Amniotic epithelial cell (primary cell): ENCODE data around the gene DOC2B.
"Not testable (repeated sequence)": the region's sequence is repeated elsewhere in the genome, so short reads cannot be mapped to it uniquely, and the experiment has no call there.

Source experiments
- DNase-seq: peaks from one replicate; pipeline ENCODE4 v3.0.0-alpha.2; 2010; ENCODE audit warnings: low read depth

The DOC2B gene

GRCh38 chr17:189444-189843, 8.0 kb upstream of the DOC2B start:
- DNase-seq = no peak

GRCh38 chr17:187130-187529, 5.7 kb upstream of the DOC2B start:
- no peak for DNase-seq

- DNase-seq = no peak
Measured at GRCh38 chr17:185445-186138, 4.1 kb upstream of the DOC2B start.

GRCh38 chr17:183021-183420, 1.6 kb upstream of the DOC2B start:
- no peak for DNase-seq

GRCh38 chr17:182050-182751, 751 bp upstream of the DOC2B start:
- DNase-seq = peak; percentile 22

GRCh38 chr17:180381-181244, 837 bp downstream of the DOC2B start:
- DNase-seq = no peak

GRCh38 chr17:179781-180380, 1.6 kb downstream of the DOC2B start:
- no peak for DNase-seq

- DNase-seq = no peak
Measured at GRCh38 chr17:179066-179432, 2.4 kb downstream of the DOC2B start.

- DNase-seq = no peak
Measured at GRCh38 chr17:178292-179065, 3.0 kb downstream of the DOC2B start.

- DNase-seq = no peak
Measured at GRCh38 chr17:177762-178161, 3.7 kb downstream of the DOC2B start.

- no peak for DNase-seq
Measured at GRCh38 chr17:177155-177554, 4.3 kb downstream of the DOC2B start.

GRCh38 chr17:173166-173911, 8.1 kb downstream of the DOC2B start:
- no peak for DNase-seq

- no peak for DNase-seq
Measured at GRCh38 chr17:172401-172800, 9.0 kb downstream of the DOC2B start.

- no peak for DNase-seq
Measured at GRCh38 chr17:171871-172270, 9.6 kb downstream of the DOC2B start.

- DNase-seq = no peak
Measured at GRCh38 chr17:170130-170670, 11.2 kb downstream of the DOC2B start.

- not testable (repeated sequence) for DNase-seq
Measured at GRCh38 chr17:168614-169013, 12.8 kb downstream of the DOC2B start.

GRCh38 chr17:165939-166338, 15.5 kb downstream of the DOC2B start:
- no peak for DNase-seq

- peak; percentile 36 for DNase-seq
Measured at GRCh38 chr17:164303-165235, 16.9 kb downstream of the DOC2B start.

- no peak for DNase-seq
Measured at GRCh38 chr17:163514-164098, 17.8 kb downstream of the DOC2B start.
